DMS153 (cell line): Measurements from ENCODE around the gene ZFYVE28.
"Not testable (repeated sequence)": the region's sequence is repeated elsewhere in the genome, so short reads cannot be mapped to it uniquely, and the experiment has no call there.

ENCODE experiments used
- DNase-seq: peaks from one replicate; lab custom pipeline; 2025; lab: John Stamatoyannopoulos, UW

The ZFYVE28 gene

GRCh38 chr4:2417765-2418649, at the start of gene ZFYVE28:
ZFYVE28 (minus strand) TSS chr4:2418645; CDS start chr4:2418323, 322 bp downstream.
- no peak for DNase-seq

GRCh38 chr4:2465544-2465943, 47.1 kb upstream of the ZFYVE28 start:
- not testable (repeated sequence) for DNase-seq

GRCh38 chr4:2465032-2465431, 46.6 kb upstream of the ZFYVE28 start:
- DNase-seq: no peak

- no peak for DNase-seq
These were observed 44.7 kb upstream of the ZFYVE28 start for GRCh38 chr4:2462992-2463762.

- no peak for DNase-seq
These were observed 44.0 kb upstream of the ZFYVE28 start for GRCh38 chr4:2462218-2462991.

- no peak for DNase-seq
These were observed 43.0 kb upstream of the ZFYVE28 start for GRCh38 chr4:2461246-2461960.

GRCh38 chr4:2459589-2460349, 41.3 kb upstream of the ZFYVE28 start:
- no peak for DNase-seq

GRCh38 chr4:2458546-2459491, 40.4 kb upstream of the ZFYVE28 start:
- no peak for DNase-seq

- DNase-seq: no peak
These were observed 39.2 kb upstream of the ZFYVE28 start for GRCh38 chr4:2457481-2458295.

GRCh38 chr4:2451821-2452785, 33.7 kb upstream of the ZFYVE28 start:
- no peak for DNase-seq

- no peak for DNase-seq
These were observed 32.6 kb upstream of the ZFYVE28 start for GRCh38 chr4:2451036-2451520.

- no peak for DNase-seq
These were observed 32.1 kb upstream of the ZFYVE28 start for GRCh38 chr4:2450394-2451035.

- no peak for DNase-seq
These were observed 31.3 kb upstream of the ZFYVE28 start for GRCh38 chr4:2449511-2450392.

GRCh38 chr4:2449051-2449450, 30.6 kb upstream of the ZFYVE28 start:
- no peak for DNase-seq

- DNase-seq: no peak
These were observed 30.1 kb upstream of the ZFYVE28 start for GRCh38 chr4:2448589-2448988.
